ENCODE measurements around the gene AP2A2. TPM values are rescaled to one million over a fixed set of nuclear protein-coding genes. Genes with fewer than 3 reads are reported as not detected.

Gene AP2A2
- total RNA-seq, 1 experiment from 2014 or later: 47.1 TPM

- no peak for TF ChIP-seq PRRX2 (CRISPR knock-in tag; IDR thresholded peaks at IDR 0.05)
- TF ChIP-seq ELF4 (CRISPR knock-in tag; IDR thresholded peaks at IDR 0.05; ENCODE audit: low read depth): no peak
- no peak for TF ChIP-seq JUN (CRISPR knock-in tag; IDR thresholded peaks at IDR 0.05)
- TF ChIP-seq MAX (CRISPR knock-in tag; IDR thresholded peaks at IDR 0.05): no peak
These were observed 10.7 kb upstream of the AP2A2 start (continued) for GRCh38 chr11:914747-915501.

GRCh38 chr11:917426-917825, 8.2 kb upstream of the AP2A2 start:
- CTCF ChIA-PET: no interaction called here
- Mint-ChIP-seq H3K36me3 (no peaks in the 10 kb centered on the region), H3K9me3 (no peaks in the 10 kb centered on the region), H3K4me1 (no peaks in the 10 kb centered on the region), H3K27me3 (ENCODE audit: low read depth) (no peaks in the 10 kb centered on the region), H3K27ac (no peak overlapping the region), H3K4me3 (no peak overlapping the region)
- POLR2A ChIA-PET: no interaction called here
- DNase-seq (ENCODE audit: low spot score): no peak
- no peak for TF ChIP-seq NFE2L1 (CRISPR knock-in tag; IDR thresholded peaks at IDR 0.05)
- no peak for TF ChIP-seq ZNF396 (CRISPR knock-in tag; IDR thresholded peaks at IDR 0.05; ENCODE audit: borderline replicate concordance)
- TF ChIP-seq ESRRA (CRISPR knock-in tag; IDR thresholded peaks at IDR 0.05; ENCODE audit: borderline replicate concordance): no peak
- TF ChIP-seq ERG (CRISPR knock-in tag; IDR thresholded peaks at IDR 0.05): no peak
- no peak for TF ChIP-seq ARID4B (CRISPR knock-in tag; IDR thresholded peaks at IDR 0.05; ENCODE audit: borderline replicate concordance)
- no peak for TF ChIP-seq TEAD1 (CRISPR knock-in tag; IDR thresholded peaks at IDR 0.05)
- TF ChIP-seq ZNF281 (CRISPR knock-in tag; IDR thresholded peaks at IDR 0.05): no peak
- TF ChIP-seq MLX (CRISPR knock-in tag; IDR thresholded peaks at IDR 0.05): no peak
- TF ChIP-seq CTCF (IDR thresholded peaks at IDR 0.05): no peak
- TF ChIP-seq CDX4 (CRISPR knock-in tag; IDR thresholded peaks at IDR 0.05; ENCODE audit: borderline replicate concordance): no peak
- no peak for TF ChIP-seq CREM (CRISPR knock-in tag; IDR thresholded peaks at IDR 0.05)
- no peak for TF ChIP-seq NR1H2 (CRISPR knock-in tag; IDR thresholded peaks at IDR 0.05)
- TF ChIP-seq ZNF263 (CRISPR knock-in tag; IDR thresholded peaks at IDR 0.05; ENCODE audit: low read depth): no peak
- TF ChIP-seq FOXP4 (CRISPR knock-in tag; IDR thresholded peaks at IDR 0.05): no peak
- TF ChIP-seq E2F1 (CRISPR knock-in tag; IDR thresholded peaks at IDR 0.05): no peak
- ATAC-seq: no peak

Data from WTC11 (cell line).